ENCODE results near the gene TIMM17A. TPM values are rescaled to one million over a fixed set of nuclear protein-coding genes. Genes with fewer than 3 reads are reported as not detected.
A peak's percentile ranks its signal among the peaks of the same experiment; 100 is the strongest.

TIMM17A gene
- total RNA-seq, 4 donors from 2014 or later: 19.7 to 55.4 (median 38.4) TPM

DNA sequence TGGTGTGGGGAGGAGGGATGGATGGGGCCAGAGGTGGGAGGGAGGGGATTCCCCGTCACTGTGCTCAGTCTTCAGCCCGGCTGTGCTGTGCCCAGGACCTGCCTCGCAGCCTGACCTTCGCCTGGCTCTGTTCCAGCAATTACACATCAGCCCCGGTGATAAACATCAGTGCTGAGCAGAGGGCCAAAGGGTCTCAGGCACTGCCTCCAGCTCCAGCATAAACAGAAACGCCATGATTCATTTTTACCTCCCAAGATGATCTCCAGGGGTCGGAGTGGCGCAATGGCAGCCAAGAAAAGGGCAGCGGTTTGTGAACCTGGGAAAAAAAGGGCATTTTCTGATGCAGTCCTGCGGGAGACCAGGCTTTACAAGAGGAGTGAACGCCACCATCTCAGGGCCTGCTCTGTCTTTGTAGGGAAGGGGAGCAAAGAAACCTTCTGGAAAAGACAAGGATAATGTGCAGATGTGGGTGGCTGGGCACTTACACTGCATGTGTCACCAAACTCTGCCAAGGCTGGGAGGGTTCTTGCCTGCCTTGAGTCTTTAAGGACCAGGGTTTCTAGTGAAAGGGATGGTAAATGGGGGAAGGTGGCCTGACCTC is 38.6 kb upstream of the TIMM17A start:
- TF ChIP-seq, protein P1, sequence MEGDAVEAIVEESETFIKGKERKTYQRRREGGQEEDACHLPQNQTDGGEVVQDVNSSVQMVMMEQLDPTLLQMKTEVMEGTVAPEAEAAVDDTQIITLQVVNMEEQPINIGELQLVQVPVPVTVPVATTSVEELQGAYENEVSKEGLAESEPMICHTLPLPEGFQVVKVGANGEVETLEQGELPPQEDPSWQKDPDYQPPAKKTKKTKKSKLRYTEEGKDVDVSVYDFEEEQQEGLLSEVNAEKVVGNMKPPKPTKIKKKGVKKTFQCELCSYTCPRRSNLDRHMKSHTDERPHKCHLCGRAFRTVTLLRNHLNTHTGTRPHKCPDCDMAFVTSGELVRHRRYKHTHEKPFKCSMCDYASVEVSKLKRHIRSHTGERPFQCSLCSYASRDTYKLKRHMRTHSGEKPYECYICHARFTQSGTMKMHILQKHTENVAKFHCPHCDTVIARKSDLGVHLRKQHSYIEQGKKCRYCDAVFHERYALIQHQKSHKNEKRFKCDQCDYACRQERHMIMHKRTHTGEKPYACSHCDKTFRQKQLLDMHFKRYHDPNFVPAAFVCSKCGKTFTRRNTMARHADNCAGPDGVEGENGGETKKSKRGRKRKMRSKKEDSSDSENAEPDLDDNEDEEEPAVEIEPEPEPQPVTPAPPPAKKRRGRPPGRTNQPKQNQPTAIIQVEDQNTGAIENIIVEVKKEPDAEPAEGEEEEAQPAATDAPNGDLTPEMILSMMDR (IDR thresholded peaks at IDR 0.05): no peak
- ATAC-seq (ENCODE audit: low FRiP score): peak; percentile 83
- peak; percentile 80 for DNase-seq (ENCODE audit: low spot score)

DNA sequence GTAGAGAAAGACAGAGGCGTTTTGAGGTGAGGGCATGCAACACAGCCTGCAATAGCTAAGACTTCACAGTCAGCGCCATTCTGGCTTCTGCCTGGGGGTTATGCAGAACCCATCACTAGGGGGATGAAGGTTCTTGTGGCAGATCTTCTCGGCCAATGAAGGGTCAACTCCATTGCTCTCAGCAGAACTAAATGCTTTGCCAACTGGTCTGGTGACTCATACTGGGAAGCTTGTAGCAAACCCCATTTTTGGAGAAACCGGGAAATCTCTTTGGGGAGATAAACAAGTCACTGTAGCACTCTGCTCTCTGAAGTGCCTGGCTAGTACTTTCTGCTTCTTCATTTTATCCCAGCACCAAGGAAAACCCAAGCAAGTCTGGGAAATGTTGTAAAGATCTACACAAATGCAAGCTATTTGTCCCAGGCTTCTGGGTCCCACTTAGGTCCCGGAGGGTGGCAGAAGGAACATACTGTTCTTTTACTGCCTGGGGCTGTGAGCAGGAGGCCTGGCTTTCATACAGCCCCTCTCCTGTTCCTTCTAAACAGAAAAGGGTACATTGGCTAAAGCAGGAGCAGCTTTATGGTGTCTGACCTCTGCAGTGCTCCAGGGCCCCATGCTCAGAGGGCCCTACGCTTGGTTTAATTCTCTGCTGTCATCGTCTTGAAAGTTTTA is 37.8 kb upstream of the TIMM17A start:
- TF ChIP-seq, protein P1 (IDR thresholded peaks at IDR 0.05): no peak
- no peak for DNase-seq (ENCODE audit: low spot score)
- ATAC-seq (ENCODE audit: low FRiP score): peak; percentile 67

DNA sequence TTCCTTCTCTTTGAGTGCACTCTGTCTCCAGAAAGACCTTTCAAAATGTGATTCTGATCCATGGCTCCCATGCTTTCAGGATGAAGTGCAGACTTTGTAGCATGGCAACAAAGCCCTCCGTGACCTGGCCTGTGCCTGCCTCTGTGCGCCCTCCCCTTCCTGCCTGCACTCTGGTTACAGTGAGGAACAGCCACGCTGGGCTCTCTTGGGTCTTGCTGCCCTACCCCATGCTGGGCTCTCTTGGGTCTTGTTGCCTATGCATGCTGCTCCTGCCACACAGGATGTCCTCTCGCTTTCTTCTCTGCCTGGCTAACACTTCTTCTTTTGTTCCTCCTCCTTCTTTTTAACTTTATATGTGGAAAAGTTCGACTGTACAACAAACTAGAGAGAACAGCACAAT is 37.0 kb upstream of the TIMM17A start:
- ATAC-seq (ENCODE audit: low FRiP score) (no peak), DNase-seq (ENCODE audit: low spot score) (no peak)
- TF ChIP-seq, protein P1 (IDR thresholded peaks at IDR 0.05): no peak

DNA sequence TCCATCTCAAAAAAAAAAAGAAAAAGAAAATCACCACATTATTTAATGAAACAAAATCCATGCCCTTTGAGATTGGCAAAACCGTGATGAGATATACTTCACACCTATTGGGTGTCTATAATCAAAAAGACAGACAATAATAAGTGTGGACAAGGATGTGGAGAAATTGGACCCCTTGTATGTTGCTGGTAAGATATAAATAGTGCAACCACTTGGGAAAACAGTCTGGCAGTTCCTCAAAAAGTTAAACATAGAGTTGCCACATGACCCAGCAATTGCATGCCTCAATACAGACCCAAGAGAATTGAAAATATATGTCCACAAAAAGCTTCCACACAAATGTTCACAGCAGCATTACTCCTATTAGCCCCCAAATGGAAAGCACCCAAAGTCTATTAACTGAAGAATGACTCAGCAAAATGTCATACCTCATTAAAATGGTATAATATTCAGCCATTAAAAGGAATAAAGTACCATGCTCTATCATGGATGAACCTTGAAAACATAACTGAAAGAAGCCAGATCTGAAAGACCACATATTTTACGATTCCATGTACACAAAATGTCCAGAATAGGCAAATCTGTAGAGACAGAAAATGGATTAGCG is 33.2 kb upstream of the TIMM17A start:
- ATAC-seq (ENCODE audit: low FRiP score): no peak
- TF ChIP-seq, protein P1 (IDR thresholded peaks at IDR 0.05): no peak
- DNase-seq (ENCODE audit: low spot score): no peak

DNA sequence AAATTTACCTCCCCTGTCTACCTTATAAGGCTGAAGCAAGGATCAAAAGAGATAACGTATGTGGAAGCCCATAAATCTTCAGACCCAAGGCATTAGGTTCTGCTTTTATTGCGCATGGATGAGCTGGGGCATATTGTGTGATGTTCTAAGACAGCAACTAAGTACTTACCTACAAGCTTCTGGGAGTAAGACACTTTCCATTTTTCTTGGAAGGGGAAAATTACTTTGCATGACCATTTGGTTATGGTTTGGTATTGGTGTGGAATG is 30.1 kb upstream of the TIMM17A start:
- TF ChIP-seq, protein P1 (IDR thresholded peaks at IDR 0.05): no peak
- no peak for ATAC-seq (ENCODE audit: low FRiP score)
- DNase-seq (ENCODE audit: low spot score): no peak

DNA sequence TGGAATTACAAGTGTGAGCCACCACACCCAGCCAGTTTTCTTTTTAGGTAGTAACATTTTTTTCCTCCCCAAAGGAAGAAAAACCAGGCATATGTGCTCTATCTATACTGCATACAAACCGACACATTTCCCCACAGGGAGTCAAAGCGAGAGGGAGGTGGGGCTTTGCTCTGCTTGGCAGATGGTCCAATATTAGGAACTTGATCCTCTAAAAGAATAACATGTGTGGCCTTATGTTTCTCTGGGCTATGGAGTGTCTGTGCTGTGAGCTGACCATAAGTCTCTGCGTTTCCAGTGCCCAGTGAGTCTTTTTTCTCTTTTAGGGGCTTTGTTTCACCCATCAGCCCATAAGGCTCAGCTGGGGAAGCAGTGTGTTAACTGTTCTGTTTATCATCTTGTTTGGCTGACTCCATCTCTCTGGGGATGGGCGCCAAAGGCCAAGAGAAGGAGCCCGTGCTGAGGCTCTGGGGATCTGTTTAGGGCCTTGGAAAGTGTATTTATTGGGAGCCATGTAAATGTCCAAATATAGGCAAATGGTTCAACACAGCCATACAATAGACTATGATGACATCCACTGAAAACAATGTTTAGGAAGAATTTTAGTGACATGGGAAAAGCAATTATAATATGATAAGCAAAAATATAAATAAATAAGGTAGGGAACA is 29.2 kb upstream of the TIMM17A start:
- no peak for DNase-seq (ENCODE audit: low spot score)
- TF ChIP-seq, protein P1 (IDR thresholded peaks at IDR 0.05): no peak
- ATAC-seq (ENCODE audit: low FRiP score): no peak
